ENCODE results near the gene ADAMTS17.

GRCh38 chr15:100284701-100285100 is 57.1 kb downstream of the ADAMTS17 start:
- TF ChIP-seq CTCF (conservative IDR thresholded peaks at IDR 0.05) (no peak), ZFX (IDR thresholded peaks at IDR 0.05) (no peak)
